ENCODE results near the gene MAST2. TPM values are rescaled to one million over a fixed set of nuclear protein-coding genes. Genes with fewer than 3 reads are reported as not detected.

MAST2 gene
- total and polyA plus RNA-seq, 2 of the 13 experiments (the other 11 are each of a cell fraction or from before 2014, with no cell fraction given), result 15.3 to 23.0 TPM

- TF ChIP-seq NCOA2 (CRISPR knock-in tag; IDR thresholded peaks at IDR 0.05) (peak; percentile 23; the same call in 1 of the 2 replicates), FOXA1 (IDR thresholded peaks at IDR 0.05) (no peak), FOXA1 (CRISPR knock-in tag; IDR thresholded peaks at IDR 0.05) (peak; percentile 23; the same call in 1 of the 2 replicates), KAT8 (CRISPR knock-in tag; IDR thresholded peaks at IDR 0.05) (peak; percentile 54), HMG20A (CRISPR knock-in tag; IDR thresholded peaks at IDR 0.05; ENCODE audit: borderline replicate concordance) (peak; percentile 59; the same call in 1 of the 2 replicates), ZNF770 (CRISPR knock-in tag; IDR thresholded peaks at IDR 0.05) (0 out of 2 replicates have a peak, but pooled peaks have one; percentile 30), ATF2 (CRISPR knock-in tag; IDR thresholded peaks at IDR 0.05) (peak; percentile 56; the same call in 1 of the 2 replicates), EP300 (IDR thresholded peaks at IDR 0.05; ENCODE audit: low read depth in 2 of 2, low read length in 2 of 2) (peak in 1 of 2 experiments; percentile 85; a peak in 2 of 4 replicates), EP300 (CRISPR knock-in tag; IDR thresholded peaks at IDR 0.05; ENCODE audit: borderline replicate concordance) (no peak), ATF3 (CRISPR knock-in tag; IDR thresholded peaks at IDR 0.05) (peak; percentile 88), ZNF414 (CRISPR knock-in tag; IDR thresholded peaks at IDR 0.05) (peak; percentile 42; the same call in 1 of the 2 replicates), NR2F1 (CRISPR knock-in tag; IDR thresholded peaks at IDR 0.05) (0 out of 4 replicates have a peak, but pooled peaks of 1 of the 2 experiments have one; percentile 54), CSRNP1 (CRISPR knock-in tag; IDR thresholded peaks at IDR 0.05) (no peak), ZNF124 (CRISPR knock-in tag; IDR thresholded peaks at IDR 0.05) (no peak), HOMEZ (CRISPR knock-in tag; IDR thresholded peaks at IDR 0.05; ENCODE audit: low read depth) (peak; percentile 58; the same call in 1 of the 2 replicates), ZNF674 (CRISPR knock-in tag; IDR thresholded peaks at IDR 0.05; ENCODE audit: low read depth) (no peak), FOXO1 (CRISPR knock-in tag; IDR thresholded peaks at IDR 0.05) (peak; percentile 86), NR2F2 (IDR thresholded peaks at IDR 0.05; ENCODE audit: borderline replicate concordance, low read depth) (0 out of 2 replicates have a peak, but pooled peaks have one; percentile 44), HNRNPUL1 (IDR thresholded peaks at IDR 0.05; ENCODE audit: low read depth, low read length) (no peak), CEBPG (CRISPR knock-in tag; IDR thresholded peaks at IDR 0.05) (0 out of 2 replicates have a peak, but pooled peaks have one; percentile 12), NFE2L1 (CRISPR knock-in tag; IDR thresholded peaks at IDR 0.05; ENCODE audit: borderline replicate concordance) (no peak)
Observed at GRCh38 chr1:45979074-45979777, 175.8 kb downstream of the MAST2 start (continued).

Measured in HepG2 (cell line).